ENCODE data around the gene KCP.

DNA sequence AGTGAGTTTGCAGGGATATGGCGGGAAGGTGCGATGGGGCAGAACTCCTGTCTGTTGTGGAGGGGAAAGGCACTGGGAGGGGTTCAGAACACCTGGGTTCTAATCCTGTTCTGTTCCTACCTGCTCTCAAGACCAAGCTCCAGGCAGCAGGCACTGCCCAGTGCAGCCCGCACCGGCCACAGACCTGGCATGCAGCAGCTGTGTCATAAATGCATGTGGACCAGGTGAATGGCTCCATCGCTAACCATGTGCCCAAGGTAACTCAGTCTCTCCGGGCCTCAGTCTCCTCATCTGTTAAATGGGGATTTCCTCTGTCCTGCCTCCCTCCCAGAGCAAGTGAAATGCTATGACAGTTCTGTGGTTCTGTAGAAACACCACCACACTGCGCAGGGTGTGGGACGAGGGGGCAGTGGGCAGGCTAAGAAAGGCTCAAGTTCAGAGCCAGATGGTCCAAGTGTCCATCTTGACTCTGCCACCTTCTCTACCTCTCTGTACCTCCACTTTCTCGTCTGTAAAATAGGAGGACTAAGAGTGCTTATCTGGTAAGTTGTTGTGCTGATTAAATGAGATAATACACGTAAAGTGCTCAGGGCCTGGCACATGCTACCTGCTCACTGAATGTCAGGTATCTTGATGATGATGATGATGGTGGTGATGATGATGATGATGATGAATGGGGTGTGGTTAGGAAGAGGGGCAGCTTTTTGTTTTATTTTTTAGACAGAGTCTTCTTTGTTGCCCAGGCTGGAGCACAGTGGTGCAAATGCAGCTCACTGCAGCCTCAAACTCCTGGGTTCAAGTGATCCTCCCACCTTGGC lies 24.9 kb downstream of the KCP start:
- TF ChIP-seq, protein P1, sequence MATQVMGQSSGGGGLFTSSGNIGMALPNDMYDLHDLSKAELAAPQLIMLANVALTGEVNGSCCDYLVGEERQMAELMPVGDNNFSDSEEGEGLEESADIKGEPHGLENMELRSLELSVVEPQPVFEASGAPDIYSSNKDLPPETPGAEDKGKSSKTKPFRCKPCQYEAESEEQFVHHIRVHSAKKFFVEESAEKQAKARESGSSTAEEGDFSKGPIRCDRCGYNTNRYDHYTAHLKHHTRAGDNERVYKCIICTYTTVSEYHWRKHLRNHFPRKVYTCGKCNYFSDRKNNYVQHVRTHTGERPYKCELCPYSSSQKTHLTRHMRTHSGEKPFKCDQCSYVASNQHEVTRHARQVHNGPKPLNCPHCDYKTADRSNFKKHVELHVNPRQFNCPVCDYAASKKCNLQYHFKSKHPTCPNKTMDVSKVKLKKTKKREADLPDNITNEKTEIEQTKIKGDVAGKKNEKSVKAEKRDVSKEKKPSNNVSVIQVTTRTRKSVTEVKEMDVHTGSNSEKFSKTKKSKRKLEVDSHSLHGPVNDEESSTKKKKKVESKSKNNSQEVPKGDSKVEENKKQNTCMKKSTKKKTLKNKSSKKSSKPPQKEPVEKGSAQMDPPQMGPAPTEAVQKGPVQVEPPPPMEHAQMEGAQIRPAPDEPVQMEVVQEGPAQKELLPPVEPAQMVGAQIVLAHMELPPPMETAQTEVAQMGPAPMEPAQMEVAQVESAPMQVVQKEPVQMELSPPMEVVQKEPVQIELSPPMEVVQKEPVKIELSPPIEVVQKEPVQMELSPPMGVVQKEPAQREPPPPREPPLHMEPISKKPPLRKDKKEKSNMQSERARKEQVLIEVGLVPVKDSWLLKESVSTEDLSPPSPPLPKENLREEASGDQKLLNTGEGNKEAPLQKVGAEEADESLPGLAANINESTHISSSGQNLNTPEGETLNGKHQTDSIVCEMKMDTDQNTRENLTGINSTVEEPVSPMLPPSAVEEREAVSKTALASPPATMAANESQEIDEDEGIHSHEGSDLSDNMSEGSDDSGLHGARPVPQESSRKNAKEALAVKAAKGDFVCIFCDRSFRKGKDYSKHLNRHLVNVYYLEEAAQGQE (IDR thresholded peaks at IDR 0.05; ENCODE audit: insufficient replicate concordance, low read depth): no peak
- no peak for TF ChIP-seq CTCF (IDR thresholded peaks at IDR 0.05; ENCODE audit: insufficient read depth, low read length)
- TF ChIP-seq GABPA (IDR thresholded peaks at IDR 0.05; ENCODE audit: low read depth): no peak
